HEK293T (cell line): Measurements from ENCODE around the gene CALHM6.

Experiments used
- ARNT ChIP-seq: fragments of 450-650 bp; IDR thresholded peaks from 2 replicates; pipeline ENCODE4 v1.6.1; 2017; ENCODE audit warnings: mild to moderate bottlenecking
- CTBP1 ChIP-seq: fragments of 450-650 bp; IDR thresholded peaks from 2 replicates; pipeline ENCODE4 v1.6.1; 2016; ENCODE audit warnings: borderline replicate concordance
- ELF4 ChIP-seq: fragments of 450-650 bp; IDR thresholded peaks from 2 replicates; pipeline ENCODE4 v1.6.1; 2017; ENCODE audit warnings: antibody characterized with exemption
- FOXA1 ChIP-seq: fragments of 450-650 bp; IDR thresholded peaks from 2 replicates; pipeline ENCODE4 v1.6.1; 2016; ENCODE audit warnings: mild to moderate bottlenecking
- FOXK2 ChIP-seq: fragments of 450-650 bp; IDR thresholded peaks from 2 replicates; pipeline ENCODE4 v1.6.1; 2016; ENCODE audit warnings: mild to moderate bottlenecking
- FOXM1 ChIP-seq: fragments of 450-650 bp; IDR thresholded peaks from 2 replicates; pipeline ENCODE4 v1.6.1; 2017; ENCODE audit warnings: mild to moderate bottlenecking, borderline replicate concordance
- L3MBTL2 ChIP-seq: fragments of 450-650 bp; conservative IDR thresholded peaks from 2 replicates; pipeline ENCODE4 v1.6.1; 2016; ENCODE audit warnings: mild to moderate bottlenecking
- SP1 ChIP-seq: fragments of 450-650 bp; IDR thresholded peaks from 2 replicates; pipeline ENCODE4 v1.6.1; 2017
- SUZ12 ChIP-seq: fragments of 450-650 bp; IDR thresholded peaks from 2 replicates; pipeline ENCODE4 v1.6.1; 2016; ENCODE audit warnings: mild to moderate bottlenecking
- ZNF384 ChIP-seq: fragments of 450-650 bp; IDR thresholded peaks from 2 replicates; pipeline ENCODE4 v1.6.1; 2016
- TF ChIP-seq, protein P1 (sequence below): fragments of 450-650 bp; IDR thresholded peaks from 2 replicates; pipeline ENCODE4 v1.6.1; 2016

DNA sequence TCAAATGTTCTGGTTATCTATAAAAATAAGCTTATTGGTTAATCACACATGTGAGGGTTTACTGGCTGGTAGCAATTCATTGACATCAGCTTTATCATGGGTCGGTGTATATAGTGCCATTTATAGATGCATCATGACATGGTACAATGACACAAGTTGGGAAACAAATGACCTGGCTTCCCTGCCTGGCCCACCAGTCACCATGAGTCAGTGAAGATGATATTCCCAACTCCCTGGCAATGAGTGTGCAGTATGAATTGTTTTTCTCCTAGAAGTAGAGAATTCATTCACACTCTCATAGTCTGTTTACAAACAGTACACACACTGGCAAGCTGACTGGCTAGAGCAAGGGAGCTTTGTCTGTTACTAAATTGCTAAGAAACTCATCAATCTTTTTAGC lies 37.2 kb upstream of the CALHM6 start:
- TF ChIP-seq FOXM1 = no peak
- TF ChIP-seq FOXA1 = no peak
- no peak for TF ChIP-seq FOXK2
- no peak for TF ChIP-seq CTBP1
- TF ChIP-seq ARNT = no peak
- no peak for TF ChIP-seq SP1
- TF ChIP-seq, protein P1, sequence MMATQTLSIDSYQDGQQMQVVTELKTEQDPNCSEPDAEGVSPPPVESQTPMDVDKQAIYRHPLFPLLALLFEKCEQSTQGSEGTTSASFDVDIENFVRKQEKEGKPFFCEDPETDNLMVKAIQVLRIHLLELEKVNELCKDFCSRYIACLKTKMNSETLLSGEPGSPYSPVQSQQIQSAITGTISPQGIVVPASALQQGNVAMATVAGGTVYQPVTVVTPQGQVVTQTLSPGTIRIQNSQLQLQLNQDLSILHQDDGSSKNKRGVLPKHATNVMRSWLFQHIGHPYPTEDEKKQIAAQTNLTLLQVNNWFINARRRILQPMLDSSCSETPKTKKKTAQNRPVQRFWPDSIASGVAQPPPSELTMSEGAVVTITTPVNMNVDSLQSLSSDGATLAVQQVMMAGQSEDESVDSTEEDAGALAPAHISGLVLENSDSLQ = no peak
- TF ChIP-seq SUZ12 = no peak
- no peak for TF ChIP-seq ELF4
- no peak for TF ChIP-seq ZNF384
- TF ChIP-seq L3MBTL2 = no peak
